ENCODE results near the gene LIMS1.
A peak's percentile ranks its signal among the peaks of the same experiment; 100 is the strongest.

Gene LIMS1

DNA sequence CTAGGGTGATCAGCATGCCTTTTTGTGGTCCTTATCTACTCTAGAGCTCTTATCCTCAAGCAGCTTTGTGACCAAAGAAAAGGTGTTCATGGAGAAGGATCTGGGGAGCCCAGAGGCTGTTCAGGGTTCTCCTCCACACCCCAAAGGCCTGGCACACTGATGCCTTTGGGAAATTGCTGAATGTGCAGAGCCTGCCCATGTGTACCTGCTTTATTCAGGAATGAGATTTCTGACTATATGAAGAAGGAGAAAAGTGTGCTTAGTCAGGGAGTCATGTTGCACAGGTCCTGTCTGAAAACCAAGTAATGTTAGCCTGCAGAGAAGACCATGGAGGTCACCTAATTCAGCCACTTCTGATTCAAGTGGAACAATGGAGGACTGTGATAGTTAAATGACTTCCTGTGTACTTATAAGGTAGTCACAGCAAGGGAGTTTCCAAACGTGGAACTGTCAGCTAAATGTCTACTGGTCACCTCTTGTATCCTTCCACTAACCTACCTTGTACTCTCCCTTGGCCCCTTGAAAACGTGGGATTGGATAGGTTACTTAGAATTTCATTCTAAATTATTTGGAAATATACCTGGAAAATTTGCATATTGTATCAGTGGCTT lies 81.3 kb downstream of the LIMS1 start:
- no peak for DNase-seq
- ATAC-seq, result no peak

DNA sequence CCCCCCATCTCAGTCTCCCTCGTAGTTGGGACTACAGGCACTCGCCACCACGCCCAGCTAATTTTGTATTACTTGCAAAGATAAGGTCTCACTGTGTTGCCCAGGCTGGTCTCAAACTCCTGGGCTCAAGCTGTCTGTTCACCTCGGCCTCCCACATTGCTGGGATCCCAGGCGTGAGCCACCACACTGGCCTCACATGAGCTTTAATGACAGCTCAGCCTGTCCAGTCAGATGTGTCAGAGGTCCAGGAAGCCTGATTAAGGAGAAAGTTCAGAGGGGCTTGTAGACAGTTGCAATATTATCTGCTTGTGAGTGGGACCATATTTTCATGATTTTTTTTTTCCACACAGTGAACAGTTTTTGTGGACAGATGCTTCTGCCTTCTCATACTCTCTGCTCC lies 82.0 kb downstream of the LIMS1 start:
- DNase-seq (no peak), ATAC-seq (no peak)

DNA sequence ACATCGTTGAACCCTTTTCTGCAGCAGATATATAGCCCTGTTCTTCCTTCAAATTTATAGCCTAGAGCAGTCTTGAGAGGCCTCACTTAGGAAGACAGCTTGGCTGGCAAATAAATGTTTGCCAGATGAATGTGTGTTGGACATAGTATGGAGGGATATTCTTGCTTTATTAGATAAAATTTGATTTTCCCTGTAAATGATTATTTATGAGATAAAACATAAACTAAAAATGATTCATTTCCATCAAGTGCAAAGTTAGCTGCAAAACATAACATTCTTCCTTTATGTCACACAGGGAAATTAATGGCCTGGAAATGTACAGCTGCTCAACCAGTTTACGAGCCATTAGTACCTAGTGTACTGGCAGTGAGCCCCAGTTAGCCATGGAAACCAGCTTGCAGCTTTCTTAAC lies 82.5 kb downstream of the LIMS1 start:
- DNase-seq (no peak), ATAC-seq (no peak)

DNA sequence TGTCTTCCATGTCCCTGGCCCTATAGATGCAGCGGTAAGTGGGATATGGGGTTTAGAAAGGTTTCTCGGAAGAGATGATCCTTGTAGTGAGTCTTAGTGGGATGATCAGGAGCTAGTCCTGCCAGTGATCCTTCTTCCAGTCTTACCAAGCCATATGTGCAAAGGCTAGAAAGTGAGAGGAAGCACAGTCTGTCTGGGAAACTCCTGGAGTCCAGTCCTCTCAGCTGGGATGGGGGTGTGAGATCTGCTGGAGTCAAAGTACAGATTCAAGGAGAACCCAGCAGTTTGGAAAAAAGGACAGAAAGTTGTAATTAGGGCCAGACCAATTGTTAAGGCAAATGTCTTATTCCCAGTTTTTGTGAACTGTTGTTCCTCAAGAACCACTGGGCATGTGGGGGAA lies 83.3 kb downstream of the LIMS1 start:
- ATAC-seq (no peak), DNase-seq (no peak)

DNA sequence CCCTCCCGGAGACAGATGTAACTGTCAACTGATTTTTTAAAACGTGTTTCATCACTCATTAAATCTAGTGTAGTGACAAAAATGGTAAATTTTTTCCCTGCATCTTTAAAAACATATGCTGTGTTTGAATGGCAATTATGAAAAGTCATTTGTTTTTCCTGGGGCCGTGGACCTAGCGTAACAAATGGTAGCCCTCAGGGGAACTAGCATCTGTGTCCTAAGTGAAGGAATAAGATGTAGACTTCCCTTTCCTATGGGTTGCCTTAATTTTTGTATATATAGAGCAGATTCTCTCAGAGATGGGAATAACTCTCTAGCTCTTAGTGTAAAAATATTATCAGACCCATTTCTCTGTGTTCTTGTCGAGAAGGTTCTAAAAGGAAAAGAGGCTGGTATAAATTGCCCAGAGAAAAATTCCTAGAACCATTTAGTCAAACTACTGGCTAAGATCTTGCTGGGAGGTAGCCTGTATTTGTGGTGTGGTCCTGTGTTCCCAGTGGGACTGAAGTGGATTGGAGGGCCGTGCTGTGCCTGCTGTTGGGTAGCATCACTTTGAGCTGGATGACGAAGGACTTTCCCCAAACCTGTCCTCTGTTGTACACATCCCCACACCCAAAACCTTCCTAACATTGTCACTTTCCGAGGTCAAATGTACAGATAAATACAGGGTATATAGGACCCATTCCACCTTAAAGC lies 85.8 kb downstream of the LIMS1 start:
- DNase-seq, result no peak
- no peak for ATAC-seq

DNA sequence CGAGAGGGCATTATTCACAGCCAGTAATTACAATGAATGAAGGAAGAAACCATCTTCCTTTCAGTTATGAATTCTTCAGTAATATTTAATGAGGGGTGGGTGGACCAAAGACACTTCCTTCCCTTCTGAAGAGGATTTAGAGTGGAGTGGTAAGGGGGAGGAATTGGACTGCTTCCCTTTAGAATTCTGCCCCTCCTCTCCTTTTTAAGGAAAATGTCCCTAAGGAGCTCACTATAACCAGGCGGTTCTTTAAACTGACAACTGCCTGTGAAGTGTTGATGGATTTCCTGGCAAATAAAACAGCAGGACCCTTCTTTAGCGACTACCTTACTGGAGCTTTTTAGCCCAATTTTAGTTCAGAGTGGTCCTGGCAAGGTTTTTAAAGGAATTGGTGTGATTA lies 86.4 kb downstream of the LIMS1 start:
- no peak for DNase-seq
- ATAC-seq, result no peak

DNA sequence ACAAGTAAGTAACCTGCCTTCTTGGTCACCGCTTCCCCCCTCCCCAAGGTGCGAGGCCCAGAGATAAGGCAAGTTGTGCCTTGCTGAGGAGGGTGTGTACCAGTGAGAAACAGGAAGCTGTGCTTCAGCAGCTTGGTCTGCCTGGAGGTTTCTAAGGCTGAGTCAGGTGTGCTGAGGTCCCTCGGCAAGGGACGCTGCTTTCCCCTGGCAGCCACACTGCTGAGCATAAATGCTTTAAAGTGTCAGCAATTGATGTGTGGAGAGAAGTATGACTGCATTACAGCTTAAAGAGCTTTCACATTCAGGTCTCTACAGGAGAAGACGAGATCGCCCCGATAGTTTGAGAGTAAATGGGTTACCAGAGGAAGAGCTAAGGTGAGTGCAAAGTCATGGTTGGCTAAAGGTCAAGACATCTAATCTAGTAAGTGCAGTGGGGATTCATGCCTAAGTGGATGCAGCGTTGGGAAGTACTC lies 86.9 kb downstream of the LIMS1 start:
- ATAC-seq, result peak; percentile 99
- DNase-seq, result peak; percentile 67

DNA sequence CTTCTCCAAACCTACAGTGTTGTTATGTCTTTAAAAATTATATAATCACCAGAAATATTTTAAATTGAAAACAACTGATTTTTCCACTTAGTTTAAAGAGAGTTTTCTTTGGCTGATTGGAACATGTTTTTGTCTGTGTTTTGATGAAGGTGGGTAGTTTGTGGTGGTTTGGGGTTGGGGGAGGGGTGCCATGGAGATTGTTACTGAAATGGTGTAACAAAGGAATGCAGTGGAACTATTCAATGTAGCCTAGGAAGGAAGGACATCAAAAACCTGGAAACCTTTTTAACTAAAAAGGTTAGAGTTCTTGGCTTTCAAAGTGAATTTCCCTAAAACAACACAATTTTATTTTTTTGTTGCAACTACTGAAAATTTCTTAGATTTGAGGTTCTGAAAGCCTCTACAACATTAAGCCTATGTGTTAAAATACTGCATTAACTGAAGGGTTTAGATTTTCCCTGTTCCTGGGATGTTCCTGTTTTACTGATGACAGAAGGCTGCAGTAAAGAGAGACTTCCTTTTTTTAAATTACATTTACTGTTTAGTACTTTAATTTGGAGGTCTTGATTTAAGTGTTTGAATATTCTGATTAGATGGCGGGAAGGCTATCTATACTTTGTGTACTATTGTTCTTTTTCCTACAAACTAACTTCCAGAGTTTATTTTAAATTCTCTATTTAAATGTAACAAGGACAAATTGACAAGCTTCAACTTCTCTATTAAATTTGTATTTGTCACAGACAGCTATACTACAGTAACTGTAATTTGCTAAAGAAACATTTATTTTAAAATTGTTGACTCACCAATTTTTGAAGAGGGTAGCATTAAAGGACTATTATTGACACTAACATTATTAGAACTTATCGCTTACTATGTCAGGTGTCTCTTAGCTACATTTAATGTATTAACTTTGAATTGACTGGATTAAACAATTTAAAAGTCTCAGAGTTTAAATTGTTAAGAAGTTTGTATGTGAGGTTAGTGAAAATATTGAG lies 87.7 kb downstream of the LIMS1 start:
- DNase-seq (no peak), ATAC-seq (no peak)

DNA sequence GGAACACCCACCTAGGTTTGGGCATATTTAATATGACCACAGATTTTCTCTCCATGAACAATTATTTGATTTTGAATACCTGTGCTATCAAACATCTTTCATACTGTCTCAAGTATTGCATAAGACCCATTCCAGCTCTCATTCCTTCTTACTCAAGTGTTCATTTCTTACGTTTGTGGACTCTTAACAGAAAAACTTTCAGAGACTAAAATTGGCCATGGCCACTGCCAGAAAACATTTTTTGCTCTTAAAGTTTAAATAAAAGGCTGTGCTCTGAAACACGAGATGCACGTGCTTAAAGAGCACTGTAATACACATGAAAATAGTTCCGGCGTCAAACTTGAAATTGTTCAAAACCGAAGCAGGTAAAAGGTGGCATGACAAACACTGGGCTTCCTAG lies 89.3 kb downstream of the LIMS1 start:
- no peak for ATAC-seq

DNA sequence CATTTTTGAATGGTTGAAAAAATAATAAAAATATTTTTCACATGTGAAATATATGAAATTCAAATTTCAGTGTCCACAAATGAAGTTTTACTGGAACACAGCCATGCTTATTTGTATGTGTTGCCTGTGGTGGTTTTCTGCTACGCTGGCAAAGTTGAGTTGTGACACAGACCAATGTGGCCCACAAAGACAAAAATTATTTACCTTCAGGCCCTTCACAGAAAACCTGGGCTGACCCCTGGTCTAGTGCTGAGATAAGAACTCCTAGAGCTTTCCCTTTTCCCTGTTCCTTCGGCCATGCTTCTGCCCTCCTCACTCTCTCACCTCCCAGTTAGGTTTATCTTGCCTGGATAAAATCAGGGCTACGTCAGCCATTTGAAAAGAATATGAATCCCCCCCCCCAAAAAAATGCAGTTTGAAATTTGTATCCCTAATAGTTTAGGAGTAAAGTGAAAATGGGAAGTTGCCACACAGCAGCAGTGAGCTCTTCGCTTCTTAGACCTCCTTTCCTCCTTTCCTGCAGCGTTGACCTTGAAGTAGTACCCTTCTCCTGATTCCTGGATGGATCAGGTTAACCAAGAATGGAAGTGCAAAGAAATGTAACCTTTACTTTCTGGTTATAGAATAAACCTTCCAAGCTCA lies 91.0 kb downstream of the LIMS1 start:
- DNase-seq, result no peak

More for the DNA sequence above, 89.3 kb downstream of the LIMS1 start:
- DNase-seq, result no peak

DNA sequence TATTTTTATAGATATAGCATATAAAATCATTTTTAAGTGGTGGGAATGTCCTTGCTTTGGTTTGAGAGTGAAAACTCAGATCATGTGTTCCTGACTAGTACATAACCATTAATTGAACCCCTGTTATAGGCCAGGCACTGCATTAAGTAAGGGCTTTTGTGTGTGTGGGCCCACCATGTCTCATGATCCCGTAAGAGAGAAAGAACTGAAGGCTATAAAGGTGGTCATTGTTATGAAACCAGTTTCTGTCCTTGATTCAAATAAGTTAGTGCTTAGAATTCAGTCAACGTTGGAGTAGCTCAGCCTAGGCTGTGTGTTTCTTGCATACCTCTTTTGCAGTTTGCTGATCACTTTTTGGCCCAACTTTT lies 91.5 kb downstream of the LIMS1 start:
- no peak for ATAC-seq
- no peak for DNase-seq

More for the DNA sequence above, 91.0 kb downstream of the LIMS1 start:
- ATAC-seq, result no peak

DNA sequence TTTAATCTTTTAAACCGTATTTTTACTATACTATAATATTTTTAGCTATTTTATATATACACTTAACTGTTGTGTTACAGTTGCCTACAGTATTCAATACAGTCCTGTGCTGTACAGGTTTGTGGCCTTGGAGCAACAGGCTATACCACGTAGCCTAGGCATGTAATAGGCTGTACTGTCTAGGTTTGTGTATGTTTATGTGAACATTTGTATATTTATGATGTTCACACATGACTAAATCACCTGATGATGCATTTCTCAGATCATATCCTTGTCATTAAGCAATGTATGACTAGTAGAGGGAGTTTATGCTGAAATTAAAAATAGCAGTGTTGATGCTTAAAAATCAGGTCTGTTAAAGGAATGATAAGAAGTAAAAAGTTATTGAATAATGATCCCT lies 92.7 kb downstream of the LIMS1 start:
- no peak for DNase-seq
- ATAC-seq, result no peak

DNA sequence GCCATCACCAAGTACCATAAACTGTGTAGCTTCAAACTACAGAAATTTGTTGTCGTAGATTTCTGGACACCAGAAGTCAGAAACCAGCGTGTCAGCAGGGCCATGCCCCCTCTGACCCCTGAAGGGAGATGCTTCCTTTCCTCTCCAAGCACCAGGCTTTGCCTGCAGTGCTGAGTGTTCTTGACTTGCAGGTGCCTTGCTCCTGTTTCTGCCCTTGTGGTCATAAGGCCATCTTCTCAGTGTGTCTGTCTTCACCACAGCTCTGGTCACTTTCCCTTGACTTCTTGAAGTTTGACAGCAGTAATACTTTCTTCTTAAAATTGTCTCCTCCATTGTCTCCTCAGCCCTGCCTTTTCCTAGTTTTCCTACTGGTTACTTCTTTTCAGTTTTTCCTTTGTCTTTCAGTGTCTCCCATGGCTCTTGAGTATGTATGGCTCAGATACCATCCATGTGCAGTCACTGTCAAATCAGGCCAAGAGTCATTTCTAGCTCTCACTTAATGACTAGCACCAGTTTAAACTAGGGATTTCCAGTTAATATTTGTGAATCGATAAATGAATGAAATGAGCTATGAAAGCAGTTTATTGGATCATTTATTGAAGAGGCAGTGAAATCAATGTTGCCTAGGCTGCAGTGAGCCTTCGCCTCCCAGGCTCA lies 93.8 kb downstream of the LIMS1 start:
- DNase-seq (no peak), ATAC-seq (no peak)

DNA sequence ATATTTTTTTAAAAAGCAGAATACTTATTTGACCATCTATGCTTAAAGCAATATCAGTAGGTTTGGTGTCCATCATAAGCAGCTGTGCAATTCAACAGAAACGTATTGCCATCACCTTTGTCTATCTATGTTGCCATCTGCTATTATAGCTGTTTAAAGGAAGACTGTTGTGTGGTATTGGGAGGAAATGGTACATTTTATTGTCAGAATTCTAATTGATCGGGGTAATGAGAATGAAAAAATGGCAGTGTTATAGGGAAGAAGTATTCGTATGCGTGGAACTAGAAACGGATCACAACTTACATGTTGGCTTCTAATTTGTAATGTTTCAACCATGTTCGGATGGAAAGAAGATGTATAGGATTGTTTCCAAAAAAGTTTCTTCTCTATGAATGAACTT lies 94.7 kb downstream of the LIMS1 start:
- ATAC-seq, result no peak
- DNase-seq, result no peak

DNA sequence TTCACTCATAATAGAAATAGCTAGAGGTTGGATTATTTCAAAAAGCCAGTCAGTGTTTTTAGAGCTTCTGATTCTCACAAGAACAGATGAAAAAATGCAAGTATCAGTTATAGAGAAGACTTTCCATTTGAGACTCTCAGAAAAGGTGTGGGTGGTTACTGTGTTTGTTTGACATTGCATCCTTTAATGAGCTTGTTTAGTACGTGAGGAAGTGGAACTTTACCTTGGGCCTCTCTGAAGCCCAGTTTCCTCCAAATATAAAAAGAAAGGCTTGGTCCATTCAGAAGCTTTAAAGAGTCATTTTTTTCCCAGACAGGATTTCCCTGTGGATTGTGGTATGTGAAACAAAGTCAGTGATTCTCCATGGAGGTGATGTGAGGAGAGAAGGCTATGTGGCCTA lies 95.1 kb downstream of the LIMS1 start:
- ATAC-seq (peak; percentile 43), DNase-seq (no peak)

DNA sequence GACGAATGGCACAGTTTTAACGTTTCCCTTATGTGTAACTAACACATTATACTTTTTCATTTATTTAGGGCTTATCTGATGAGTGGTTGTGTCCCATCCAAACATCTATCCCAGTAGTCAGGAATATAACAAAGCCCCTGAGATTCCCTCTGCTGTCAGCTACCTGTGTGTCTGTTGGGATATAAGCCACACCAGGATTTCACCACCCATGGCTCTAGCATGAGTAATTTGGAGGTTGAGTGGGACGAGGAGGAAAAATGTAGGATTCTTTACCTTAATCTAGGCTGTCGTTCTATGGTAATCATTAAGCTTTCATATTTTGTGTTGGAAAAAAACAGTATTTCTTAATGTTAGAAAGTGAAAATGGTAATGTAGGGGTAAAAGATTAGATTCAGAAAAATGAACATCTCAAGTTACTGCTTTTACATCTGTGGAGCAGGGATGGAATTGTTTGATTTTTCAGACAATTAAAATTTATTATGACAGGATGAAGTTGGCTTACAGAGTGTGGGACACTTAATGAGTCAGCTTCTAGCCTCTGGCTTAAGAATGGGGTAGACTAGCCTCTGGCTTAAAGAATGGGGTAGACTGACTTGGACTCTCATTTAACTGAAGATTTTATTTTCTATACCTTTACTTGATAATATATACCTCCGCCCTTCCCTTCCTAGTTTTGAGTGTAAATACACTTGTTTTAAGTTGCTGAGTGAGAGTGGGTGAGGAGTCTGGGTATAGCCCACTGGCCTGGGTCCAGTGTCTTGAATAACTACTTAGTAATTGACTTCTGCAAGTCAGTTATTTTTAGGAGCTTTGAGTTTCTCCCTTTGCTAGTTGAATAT lies 96.5 kb downstream of the LIMS1 start:
- no peak for ATAC-seq
- DNase-seq, result no peak

DNA sequence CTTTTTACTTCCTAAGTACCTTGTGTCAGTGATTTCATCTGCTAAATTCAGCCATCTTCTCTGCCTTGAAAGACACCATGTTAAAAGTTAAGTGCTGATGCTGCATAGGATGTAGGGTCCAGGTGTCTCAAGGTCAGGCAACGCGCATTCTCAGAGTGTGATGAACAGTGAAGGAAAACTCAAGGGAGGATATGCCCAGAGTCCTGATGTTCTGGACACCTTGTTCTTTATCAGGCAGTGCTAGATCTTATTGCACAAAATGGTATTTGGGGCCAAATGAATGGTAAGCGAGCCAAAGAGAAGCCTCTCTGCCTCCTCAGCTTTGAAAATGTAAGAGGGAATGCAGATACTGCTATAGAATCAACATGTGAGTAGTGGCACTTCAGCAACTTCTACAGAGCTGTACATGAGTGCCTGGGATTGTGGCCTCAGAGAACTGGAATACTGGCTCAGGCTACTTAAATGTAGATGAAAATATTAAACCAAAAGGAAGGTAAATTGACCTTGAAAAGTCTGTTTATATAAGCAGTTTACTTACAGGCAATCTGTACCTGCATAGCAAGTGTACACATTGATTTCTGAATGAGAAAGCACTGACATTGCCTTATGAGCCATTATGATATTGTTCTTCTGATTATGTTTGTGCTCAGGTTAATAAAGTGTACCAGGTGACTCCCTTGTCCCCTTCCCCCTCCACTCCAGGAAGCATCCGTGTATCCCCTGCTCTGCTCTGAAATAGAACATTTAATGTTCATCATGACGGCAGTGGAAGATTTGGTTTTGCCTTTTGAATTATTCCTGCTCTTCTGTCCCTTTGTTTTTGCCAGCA lies 98.3 kb downstream of the LIMS1 start:
- DNase-seq (no peak), ATAC-seq (no peak)

DNA sequence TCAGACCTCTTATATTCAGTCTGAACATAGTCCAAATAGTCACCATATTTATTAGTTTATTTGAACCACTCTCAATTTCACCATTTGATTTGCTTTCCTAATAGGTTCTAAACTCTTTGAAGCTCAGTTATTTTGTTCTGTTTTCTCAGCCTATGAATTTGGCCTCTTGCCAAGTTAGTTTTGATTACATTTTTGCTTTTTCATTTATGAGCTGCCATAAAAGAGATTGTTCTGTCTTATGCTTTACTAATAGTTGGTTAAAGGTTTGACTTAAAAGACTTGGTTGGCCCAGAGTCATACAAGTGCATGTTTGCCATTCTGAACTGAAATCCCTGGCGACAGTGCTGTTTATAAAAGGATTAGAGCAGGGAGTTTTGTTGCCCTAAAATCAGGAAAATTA lies 99.1 kb downstream of the LIMS1 start:
- DNase-seq, result no peak
- no peak for ATAC-seq

DNA sequence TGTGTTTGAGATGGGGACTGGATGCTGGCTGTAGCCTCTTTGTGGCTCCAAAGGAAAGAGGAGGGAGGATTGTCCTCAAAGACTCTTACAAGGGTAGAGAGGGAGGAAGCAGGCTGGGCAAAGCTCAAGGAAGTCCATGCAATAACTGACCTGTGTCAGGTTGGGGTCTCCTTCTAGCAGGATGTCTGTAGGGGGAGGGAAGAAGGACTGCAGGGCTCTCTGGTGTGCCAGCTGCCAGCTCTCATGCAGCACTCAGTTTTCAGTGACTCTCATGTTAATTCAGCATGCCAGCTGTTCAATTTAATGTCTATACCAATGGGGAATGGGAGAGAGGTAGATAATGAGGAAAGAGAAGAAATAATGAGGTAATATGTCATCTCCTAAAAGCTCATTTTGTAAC lies 99.7 kb downstream of the LIMS1 start:
- DNase-seq, result no peak
- no peak for ATAC-seq

DNA sequence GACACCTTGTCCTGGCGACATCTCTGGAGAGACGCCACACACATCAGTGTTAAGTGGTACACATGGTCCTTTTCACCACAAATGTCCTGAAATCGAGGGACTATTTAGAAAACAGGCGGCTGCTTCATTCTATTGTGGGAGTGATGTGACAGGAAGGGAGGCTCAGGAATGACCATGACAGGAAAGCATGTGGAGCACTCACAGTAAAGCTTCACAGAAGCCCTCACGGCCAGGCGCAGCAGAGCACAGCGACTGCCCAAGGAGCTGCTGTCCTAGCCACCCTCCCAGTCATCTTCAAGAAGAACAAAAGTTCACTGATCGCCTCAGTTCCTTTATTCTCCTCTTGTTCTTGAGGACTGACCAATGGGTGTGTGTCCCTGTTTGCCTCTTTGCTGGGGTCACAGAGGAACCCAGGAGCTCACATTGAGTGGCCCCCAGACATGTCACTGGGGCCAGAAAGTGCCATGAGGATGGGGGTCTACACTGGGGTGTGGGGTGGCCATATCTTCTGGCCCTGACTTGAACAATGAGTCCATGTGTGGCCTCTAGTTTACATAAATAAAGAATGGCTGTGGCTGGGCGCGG lies 100.4 kb downstream of the LIMS1 start:
- DNase-seq (no peak), ATAC-seq (no peak)
